ENCODE data around the gene PLEKHG4B.

- no peak for TF ChIP-seq CTCF (IDR thresholded peaks at IDR 0.05; ENCODE audit: borderline replicate concordance, extremely low read depth, low read length, poor library complexity, severe bottlenecking)
- TF ChIP-seq EZH2 (IDR thresholded peaks at IDR 0.05; ENCODE audit: borderline replicate concordance, low read depth, low read length, severe bottlenecking) = no peak
These were observed 108.1 kb downstream of the PLEKHG4B start for GRCh38 chr5:199950-200645.
